Measurements from ENCODE around the gene ZCCHC14. TPM values are rescaled to one million over a fixed set of nuclear protein-coding genes. Genes with fewer than 3 reads are reported as not detected.

Gene ZCCHC14
- total RNA-seq = 1 to 10 TPM in 1 of 2 experiments, under 1 TPM in 1; 0.63 to 1.5 TPM

DNA sequence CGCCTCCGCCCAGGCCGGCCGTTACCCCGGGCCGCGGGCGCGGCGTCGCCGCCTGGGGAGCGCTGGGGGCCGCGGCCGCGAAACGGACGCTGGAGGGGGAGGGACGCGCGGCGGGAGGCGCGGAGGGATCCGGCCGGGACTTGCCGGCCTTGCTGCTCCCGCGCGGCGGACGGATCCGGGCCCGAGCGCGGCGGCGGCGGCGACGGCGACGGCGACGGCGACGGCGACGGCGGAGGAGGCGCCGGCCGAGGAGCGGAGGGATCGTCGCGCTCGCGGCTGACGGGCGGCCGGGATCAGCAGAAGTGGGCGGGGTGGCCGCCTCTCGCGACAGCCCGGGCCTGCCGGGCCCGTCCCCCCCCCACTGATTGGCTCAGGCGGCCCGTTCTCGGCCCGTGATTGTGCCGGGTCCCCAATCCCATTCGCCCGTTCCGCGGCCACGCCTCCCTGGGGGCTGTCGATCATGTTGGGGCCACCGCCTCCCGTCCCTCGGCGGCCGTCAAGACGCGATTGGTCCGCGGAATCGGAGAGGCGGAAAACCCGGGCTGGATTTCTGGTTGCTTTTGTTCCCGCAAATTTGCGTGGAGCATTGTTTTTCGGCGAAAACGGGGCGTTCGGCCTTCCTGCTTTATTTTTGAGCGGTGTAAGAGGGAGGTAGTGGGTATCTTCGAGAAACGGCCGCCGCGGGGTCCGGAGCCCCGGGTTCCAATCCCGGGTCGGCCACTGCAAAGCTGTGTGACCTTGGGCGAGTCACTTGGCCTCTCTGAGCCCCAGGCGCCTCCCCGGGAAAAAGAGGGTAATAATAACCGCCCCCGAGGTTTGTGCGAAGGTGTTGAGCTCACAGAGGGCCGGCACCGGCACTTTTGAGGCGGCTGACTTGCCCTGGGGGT lies at the start of gene ZCCHC14:
Gene ZCCHC14 (minus strand): TSS at position 304 of the 887 bp plus-strand sequence. CDS start 786 bp downstream, outside the sequence.
- Mint-ChIP-seq H3K27me3 (peaks cover 70% of the 10 kb centered on the region), H3K4me1 (peaks cover 32% of the 10 kb centered on the region), H3K4me3 (peak within 1 kb of the TSS; percentile 72), H3K27ac (no peak within 1 kb of the TSS), H3K9me3 (ENCODE audit: low read depth) (no peaks in the 10 kb centered on the region), H3K36me3 (no peaks in the 10 kb centered on the region)
- CTCF ChIA-PET = no interaction called here
- peak; percentile 98 for DNase-seq
- peak; percentile 99 for ATAC-seq

DNA sequence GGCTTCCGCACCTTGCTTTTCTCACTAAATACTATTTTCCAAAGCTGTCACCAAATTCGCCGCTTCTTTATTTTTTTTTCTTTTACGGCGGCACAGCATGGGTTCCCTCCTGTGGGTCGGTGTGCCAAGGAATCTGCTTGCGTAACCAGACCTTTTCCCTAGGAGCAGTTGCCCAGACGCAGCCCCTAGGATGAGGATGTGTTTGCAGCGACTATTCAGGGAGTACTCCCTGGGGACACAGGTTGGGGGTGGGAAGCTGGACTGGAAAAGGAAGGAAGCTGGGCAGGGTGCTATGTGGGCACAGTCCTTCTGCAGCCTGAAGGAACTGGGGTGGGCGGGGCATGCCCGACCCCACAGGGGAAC lies 49.0 kb upstream of the ZCCHC14 start:
- Mint-ChIP-seq H3K4me1 (peaks cover 12% of the 10 kb centered on the region), H3K9me3 (ENCODE audit: low read depth) (peaks cover 6% of the 10 kb centered on the region), H3K27ac (no peak overlapping the region), H3K4me3 (no peak overlapping the region), H3K36me3 (no peaks in the 10 kb centered on the region), H3K27me3 (peaks cover 44% of the 10 kb centered on the region)
- CTCF ChIA-PET = interaction anchor here (1.7 kb wide), 1 partner anchor 95 kb away, joined by 5 read pairs; no protein-coding TSS in a partner anchor
- no peak for DNase-seq
- ATAC-seq = no peak

DNA sequence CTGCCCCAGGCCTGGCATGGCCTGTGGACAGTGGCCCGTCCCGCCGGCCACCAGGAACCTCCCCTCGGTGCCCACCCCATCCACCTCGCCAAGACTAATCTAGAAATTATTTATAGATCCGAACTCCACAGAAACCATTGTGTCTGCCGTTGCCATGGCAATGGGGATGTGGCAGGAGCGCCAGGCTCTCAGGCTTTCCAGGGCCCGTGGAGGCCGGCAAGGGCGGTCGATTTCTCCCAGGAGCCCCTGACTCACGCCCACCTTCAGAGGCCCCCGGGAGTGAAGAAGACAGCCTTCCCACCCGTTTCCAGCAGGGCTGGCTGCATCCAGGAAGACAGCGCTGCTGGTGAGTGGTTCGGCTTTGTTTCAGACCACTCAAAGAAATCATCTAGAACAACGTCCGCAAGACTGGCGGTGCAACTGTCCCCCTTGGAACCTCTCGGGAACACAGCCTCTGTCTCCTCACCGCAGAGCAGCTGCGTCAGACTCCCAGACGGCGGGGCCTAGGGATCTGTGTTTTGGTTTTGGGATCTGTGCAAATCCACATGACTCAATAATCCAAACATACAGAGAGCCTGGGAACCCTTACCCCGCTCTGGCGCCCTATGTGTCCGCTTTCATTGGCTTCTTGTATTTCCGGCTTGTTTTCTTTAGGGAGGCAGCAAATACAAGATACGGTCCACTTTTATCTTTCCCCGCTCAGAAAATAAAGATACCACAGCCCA lies 48.5 kb upstream of the ZCCHC14 start:
- no peak for ATAC-seq
- H3K4me3 Mint-ChIP-seq = no peak overlapping the region
- H3K27me3 Mint-ChIP-seq = peaks cover 48% of the 10 kb centered on the region
- H3K9me3 Mint-ChIP-seq (ENCODE audit: low read depth) = peaks cover 8% of the 10 kb centered on the region
- no peak for DNase-seq
- CTCF ChIA-PET = no interaction called here
- H3K36me3 Mint-ChIP-seq = no peaks in the 10 kb centered on the region
- H3K4me1 Mint-ChIP-seq = peaks cover 12% of the 10 kb centered on the region
- no peak overlapping the region for H3K27ac Mint-ChIP-seq

DNA sequence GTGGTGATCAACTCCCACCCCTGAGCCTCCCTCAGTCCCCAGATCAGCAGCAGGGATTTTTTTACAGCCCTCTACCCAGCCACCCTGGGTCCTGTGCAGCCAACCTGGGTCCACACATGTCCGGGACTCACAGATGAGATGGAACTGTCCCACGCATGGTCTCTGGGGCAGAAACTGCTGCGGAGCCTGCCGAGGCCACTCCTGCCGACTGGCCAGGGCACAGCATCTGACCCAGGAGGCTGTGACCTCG lies 48.0 kb upstream of the ZCCHC14 start:
- Mint-ChIP-seq H3K4me1 (peaks cover 12% of the 10 kb centered on the region), H3K36me3 (no peaks in the 10 kb centered on the region), H3K9me3 (ENCODE audit: low read depth) (peaks cover 6% of the 10 kb centered on the region), H3K27ac (no peak overlapping the region), H3K27me3 (peaks cover 53% of the 10 kb centered on the region), H3K4me3 (no peak overlapping the region)
- DNase-seq (no peak), ATAC-seq (no peak)
- CTCF ChIA-PET = no interaction called here

DNA sequence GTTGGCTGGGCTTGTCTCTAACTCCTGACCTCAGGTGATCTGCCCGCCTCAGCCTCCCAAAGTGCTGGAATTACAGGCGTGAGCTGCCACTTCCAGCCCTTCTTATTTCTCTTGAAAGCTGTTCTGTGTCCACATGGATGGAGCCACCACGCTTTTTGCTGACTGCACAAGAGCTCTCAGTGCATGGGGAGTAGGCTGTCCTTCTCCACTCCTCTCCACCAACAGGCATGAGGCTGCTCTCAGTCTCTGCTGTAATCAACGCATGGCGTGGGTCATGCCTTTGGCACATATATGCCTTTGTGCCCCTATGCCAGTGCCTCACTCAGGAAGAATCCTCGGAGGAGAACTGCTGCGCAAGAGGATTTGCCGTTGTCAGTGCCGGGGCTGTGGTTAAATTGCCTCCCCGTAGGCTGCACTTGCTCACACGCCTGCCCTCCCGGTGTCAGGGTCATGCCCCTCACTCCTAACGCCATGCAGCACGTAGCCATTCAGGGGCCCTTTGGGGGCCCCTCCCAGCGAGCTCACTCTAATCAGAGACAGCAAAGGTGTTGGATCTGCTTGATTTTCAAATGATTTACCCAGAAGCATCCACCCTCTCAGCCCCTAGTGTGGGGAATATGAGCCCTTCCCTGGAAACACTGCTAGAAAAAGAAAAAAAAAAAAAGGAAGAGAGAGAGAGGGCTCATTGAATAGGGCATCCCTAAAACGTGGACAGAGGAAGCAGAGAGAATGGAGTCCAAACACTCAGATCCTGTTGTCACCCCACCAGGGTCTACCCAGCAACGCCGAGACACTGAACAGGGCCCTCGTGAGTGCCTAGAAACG lies 47.5 kb upstream of the ZCCHC14 start:
- peaks cover 55% of the 10 kb centered on the region for H3K27me3 Mint-ChIP-seq
- no peak overlapping the region for H3K4me3 Mint-ChIP-seq
- ATAC-seq (no peak), DNase-seq (no peak)
- CTCF ChIA-PET = no interaction called here
- peaks cover 12% of the 10 kb centered on the region for H3K4me1 Mint-ChIP-seq
- H3K9me3 Mint-ChIP-seq (ENCODE audit: low read depth) = peaks cover 6% of the 10 kb centered on the region
- no peak overlapping the region for H3K27ac Mint-ChIP-seq
- H3K36me3 Mint-ChIP-seq = no peaks in the 10 kb centered on the region

DNA sequence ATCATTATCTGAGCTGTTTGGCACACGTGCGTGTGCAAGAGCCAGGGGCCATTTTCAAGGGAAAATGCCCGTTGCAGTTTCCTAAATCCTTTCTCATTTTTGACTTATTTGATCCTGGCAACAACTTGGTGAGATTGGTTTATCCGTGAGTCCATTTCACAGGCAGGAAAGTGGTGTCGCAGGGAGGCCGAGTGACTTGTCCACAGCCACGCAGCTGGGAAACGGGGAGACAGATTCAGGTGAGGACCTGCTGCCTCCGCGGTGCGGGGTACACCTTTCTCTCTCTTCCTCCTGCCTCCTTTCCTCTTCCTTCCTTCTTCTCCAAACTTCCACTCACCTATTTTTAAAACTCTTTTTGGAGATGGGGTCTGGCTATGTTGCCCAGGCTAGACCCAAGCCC lies 46.3 kb upstream of the ZCCHC14 start:
- CTCF ChIA-PET = no interaction called here
- DNase-seq = no peak

DNA sequence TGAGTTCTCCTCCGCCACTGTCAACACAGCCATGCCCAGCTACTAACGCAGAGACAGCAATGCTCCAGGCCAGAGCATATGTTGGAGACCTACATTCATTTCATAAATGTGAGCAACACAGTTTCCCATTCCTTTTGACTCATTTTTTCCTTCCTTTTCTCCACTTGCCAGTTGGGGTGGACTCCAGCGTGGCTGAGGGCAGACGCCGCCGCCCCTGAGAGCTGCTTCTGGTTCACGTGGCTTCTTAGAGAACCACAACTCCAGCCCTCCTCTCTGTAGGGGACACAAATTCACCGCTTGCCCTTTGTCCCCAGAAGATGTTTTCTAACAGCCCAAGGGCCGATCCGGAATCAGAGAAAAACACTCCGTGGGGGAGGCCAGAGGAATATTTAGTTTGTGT lies 45.8 kb upstream of the ZCCHC14 start:
- no peak overlapping the region for H3K4me3 Mint-ChIP-seq
- DNase-seq (no peak), ATAC-seq (no peak)
- peaks cover 51% of the 10 kb centered on the region for H3K27me3 Mint-ChIP-seq
- peaks cover 4% of the 10 kb centered on the region for H3K4me1 Mint-ChIP-seq
- peaks cover 6% of the 10 kb centered on the region for H3K9me3 Mint-ChIP-seq (ENCODE audit: low read depth)
- no peaks in the 10 kb centered on the region for H3K36me3 Mint-ChIP-seq
- no peak overlapping the region for H3K27ac Mint-ChIP-seq
- CTCF ChIA-PET = no interaction called here

More for the DNA sequence above, 46.3 kb upstream of the ZCCHC14 start:
- no peak for ATAC-seq
- no peak overlapping the region for H3K27ac Mint-ChIP-seq
- H3K27me3 Mint-ChIP-seq = peaks cover 53% of the 10 kb centered on the region
- H3K4me1 Mint-ChIP-seq = peaks cover 9% of the 10 kb centered on the region
- no peak overlapping the region for H3K4me3 Mint-ChIP-seq
- H3K36me3 Mint-ChIP-seq = no peaks in the 10 kb centered on the region
- H3K9me3 Mint-ChIP-seq (ENCODE audit: low read depth) = peaks cover 6% of the 10 kb centered on the region

DNA sequence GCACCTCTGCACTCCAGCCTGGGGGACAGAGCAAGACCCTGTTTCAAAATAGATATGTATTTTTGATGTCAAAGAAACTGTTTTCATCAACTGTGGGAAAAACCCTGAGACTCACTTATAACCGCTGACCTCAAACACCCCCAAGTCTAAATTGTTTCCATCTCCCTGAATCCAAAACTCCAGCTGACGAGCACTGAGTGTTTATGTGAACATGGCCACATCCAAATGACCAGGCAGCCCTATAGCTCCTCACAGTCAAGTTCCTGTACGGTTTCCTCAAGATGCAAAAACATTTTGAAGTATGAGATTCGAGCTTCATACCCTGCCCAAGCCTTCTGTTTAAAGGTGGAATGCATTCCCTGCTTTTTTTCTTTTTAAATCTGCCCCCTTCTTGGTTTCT lies 45.3 kb upstream of the ZCCHC14 start:
- ATAC-seq (no peak), DNase-seq (no peak)
- peaks cover 51% of the 10 kb centered on the region for H3K27me3 Mint-ChIP-seq
- CTCF ChIA-PET = interaction anchor here (0.7 kb wide), 1 partner anchor 129 kb away, joined by 3 read pairs; no protein-coding TSS in a partner anchor
- H3K9me3 Mint-ChIP-seq (ENCODE audit: low read depth) = peaks cover 7% of the 10 kb centered on the region
- no peaks in the 10 kb centered on the region for H3K36me3 Mint-ChIP-seq
- no peak overlapping the region for H3K4me3 Mint-ChIP-seq
- peaks cover 3% of the 10 kb centered on the region for H3K4me1 Mint-ChIP-seq
- no peak overlapping the region for H3K27ac Mint-ChIP-seq

DNA sequence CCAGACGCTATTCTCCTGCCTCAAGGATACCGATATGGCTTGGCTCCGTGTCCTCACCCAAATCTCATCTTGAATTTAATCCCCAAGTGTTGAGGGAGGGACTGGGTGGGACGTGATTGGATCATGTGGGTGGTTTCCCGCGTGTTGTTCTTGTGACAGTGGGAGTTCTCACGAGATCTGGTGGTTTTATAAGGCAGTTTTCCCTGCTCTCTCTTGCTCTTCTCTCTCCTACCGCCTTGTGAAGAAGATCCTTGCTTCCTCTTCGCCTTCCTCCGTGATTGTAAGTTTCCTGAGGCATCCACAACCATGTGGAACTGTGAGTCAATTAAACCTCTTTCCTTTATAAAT lies 43.9 kb upstream of the ZCCHC14 start:
- H3K9me3 Mint-ChIP-seq (ENCODE audit: low read depth) = peaks cover 14% of the 10 kb centered on the region
- peaks cover 47% of the 10 kb centered on the region for H3K27me3 Mint-ChIP-seq
- peaks cover 3% of the 10 kb centered on the region for H3K4me1 Mint-ChIP-seq
- no peak for ATAC-seq
- H3K27ac Mint-ChIP-seq = no peak overlapping the region
- no peak overlapping the region for H3K4me3 Mint-ChIP-seq
- CTCF ChIA-PET = no interaction called here
- DNase-seq = no peak
- H3K36me3 Mint-ChIP-seq = no peaks in the 10 kb centered on the region

DNA sequence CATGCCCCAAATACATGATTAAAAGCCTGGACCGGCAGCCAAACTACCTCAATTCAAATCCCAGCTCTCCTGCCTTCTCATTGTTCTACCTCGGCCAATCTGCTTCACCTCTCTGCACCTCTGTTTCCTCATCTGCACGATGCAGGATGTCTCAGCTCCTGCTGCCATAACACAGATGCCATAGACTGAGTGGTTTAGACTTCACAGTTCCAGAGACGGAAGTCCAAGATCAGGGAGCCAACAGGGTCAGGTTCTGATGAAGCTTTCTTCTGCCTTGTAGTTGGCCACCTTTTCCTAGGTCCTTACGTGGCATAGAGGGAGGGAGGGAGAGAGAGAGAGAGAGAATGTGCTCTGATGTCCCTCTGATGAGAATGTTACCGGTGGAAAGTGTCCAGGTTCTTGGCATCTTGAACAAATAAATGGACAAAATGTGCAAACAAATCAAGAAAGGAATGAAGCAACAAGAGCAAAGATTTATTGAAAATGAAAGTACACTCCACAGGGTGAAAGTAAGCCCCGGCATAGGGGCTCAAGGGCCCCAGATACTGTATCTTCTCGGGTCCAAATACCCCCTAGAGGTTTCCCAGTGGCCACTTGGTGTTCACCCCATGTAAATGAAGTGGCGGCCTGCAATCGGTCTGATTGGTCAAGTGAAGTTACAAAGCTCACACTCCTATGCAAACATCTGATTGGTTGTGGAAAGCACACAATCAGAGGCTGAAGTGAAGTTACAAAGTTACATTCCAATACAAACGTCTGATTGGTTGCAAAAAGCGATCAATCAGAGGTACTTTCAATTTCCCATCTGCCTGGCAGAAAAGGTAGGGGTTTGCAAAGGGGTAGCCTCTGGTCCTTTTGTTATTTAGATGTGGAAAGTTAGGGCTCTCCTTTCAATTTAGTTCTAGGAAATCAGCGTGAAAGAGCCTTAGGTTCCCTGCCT lies 43.3 kb upstream of the ZCCHC14 start:
- no peak for ATAC-seq
- peaks cover 44% of the 10 kb centered on the region for H3K27me3 Mint-ChIP-seq
- CTCF ChIA-PET = no interaction called here
- H3K4me1 Mint-ChIP-seq = peaks cover 3% of the 10 kb centered on the region
- DNase-seq = no peak
- no peaks in the 10 kb centered on the region for H3K36me3 Mint-ChIP-seq
- peaks cover 14% of the 10 kb centered on the region for H3K9me3 Mint-ChIP-seq (ENCODE audit: low read depth)
- no peak overlapping the region for H3K27ac Mint-ChIP-seq
- H3K4me3 Mint-ChIP-seq = no peak overlapping the region

DNA sequence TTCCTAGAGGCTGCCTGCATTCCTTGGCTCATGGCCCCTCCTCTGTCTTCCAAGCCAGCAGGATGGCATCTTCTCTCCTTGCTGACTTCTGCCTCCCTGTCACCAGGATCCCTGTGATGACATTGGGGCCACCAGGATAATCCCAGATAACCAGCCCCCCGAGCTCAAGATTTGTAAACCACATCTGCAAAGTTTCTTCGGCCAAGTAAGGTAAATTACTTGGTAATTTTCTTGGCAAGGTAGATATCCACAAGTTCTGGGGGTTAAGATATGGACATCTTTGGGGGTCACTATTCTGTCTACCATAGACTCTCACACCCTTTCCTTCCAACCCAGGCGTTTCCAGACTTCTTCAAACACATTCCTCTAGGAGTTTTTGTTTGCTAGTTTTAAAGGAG lies 42.6 kb upstream of the ZCCHC14 start:
- Mint-ChIP-seq H3K4me1 (peaks cover 3% of the 10 kb centered on the region), H3K9me3 (ENCODE audit: low read depth) (peaks cover 16% of the 10 kb centered on the region), H3K4me3 (no peak overlapping the region), H3K36me3 (no peaks in the 10 kb centered on the region), H3K27me3 (peaks cover 41% of the 10 kb centered on the region), H3K27ac (no peak overlapping the region)
- DNase-seq (no peak), ATAC-seq (no peak)
- CTCF ChIA-PET = no interaction called here

DNA sequence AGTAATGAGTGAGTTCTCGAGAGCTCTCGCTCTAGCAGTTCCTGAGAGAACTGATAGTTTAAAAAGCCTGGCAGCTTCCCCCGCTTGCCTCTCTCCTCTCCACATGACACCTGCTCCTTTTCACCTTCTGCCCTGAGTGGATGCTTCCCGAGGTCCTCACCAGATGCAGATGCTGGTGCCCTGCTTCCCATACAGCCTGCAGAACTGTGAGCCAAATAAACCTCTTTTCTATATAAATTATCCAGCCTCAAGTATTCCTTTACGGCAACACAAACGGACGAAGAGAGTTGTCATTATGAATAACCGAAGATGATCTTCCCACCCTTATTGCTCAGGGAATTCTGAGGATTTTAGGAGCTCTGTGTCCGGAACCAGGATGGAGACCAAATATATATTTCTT lies 41.9 kb upstream of the ZCCHC14 start:
- H3K4me3 Mint-ChIP-seq = no peak overlapping the region

More for the DNA sequence above, 41.9 kb upstream of the ZCCHC14 start:
- CTCF ChIA-PET = no interaction called here
- Mint-ChIP-seq H3K4me1 (peaks cover 3% of the 10 kb centered on the region), H3K9me3 (ENCODE audit: low read depth) (peaks cover 19% of the 10 kb centered on the region), H3K27ac (no peak overlapping the region), H3K36me3 (no peaks in the 10 kb centered on the region), H3K27me3 (peaks cover 37% of the 10 kb centered on the region)
- DNase-seq (no peak), ATAC-seq (no peak)
